ENCODE measurements around the gene NKX1-2.

NKX1-2 gene

GRCh38 chr10:124473070-124473469, 23.2 kb upstream of the NKX1-2 start:
- H3K9me3 ChIP-seq (ENCODE audit: insufficient read depth, low read depth, low read length) = no peaks in the 10 kb centered on the region
- H3K27ac ChIP-seq (ENCODE audit: low read length) = no peak overlapping the region
- no peak overlapping the region for H3K4me3 ChIP-seq (ENCODE audit: low read length)
- H3K4me1 ChIP-seq (ENCODE audit: insufficient read depth, low read length) = peaks cover 29% of the 10 kb centered on the region
- no peaks in the 10 kb centered on the region for H3K27me3 ChIP-seq (ENCODE audit: insufficient read depth, low read length)
- no peak overlapping the region for H3K9ac ChIP-seq (ENCODE audit: low read depth, low read length)
- H3K36me3 ChIP-seq (ENCODE audit: insufficient read depth, low read depth, low read length) = no peaks in the 10 kb centered on the region

GRCh38 chr10:124472071-124472470, 22.2 kb upstream of the NKX1-2 start:
- Histone ChIP-seq H3K36me3 (ENCODE audit: insufficient read depth, low read depth, low read length) (no peaks in the 10 kb centered on the region), H3K27me3 (ENCODE audit: insufficient read depth, low read length) (no peaks in the 10 kb centered on the region), H3K9ac (ENCODE audit: low read depth, low read length) (no peak overlapping the region), H3K9me3 (ENCODE audit: insufficient read depth, low read depth, low read length) (no peaks in the 10 kb centered on the region), H3K4me3 (ENCODE audit: low read length) (no peak overlapping the region), H3K27ac (ENCODE audit: low read length) (no peak overlapping the region), H3K4me1 (ENCODE audit: insufficient read depth, low read length) (peaks cover 24% of the 10 kb centered on the region)

- Histone ChIP-seq H3K4me1 (ENCODE audit: insufficient read depth, low read length) (peaks cover 30% of the 10 kb centered on the region), H3K27me3 (ENCODE audit: insufficient read depth, low read length) (no peaks in the 10 kb centered on the region), H3K4me3 (ENCODE audit: low read length) (peak overlapping the region; percentile 55; the same call in 1 of the 2 replicates), H3K9ac (ENCODE audit: low read depth, low read length) (peak overlapping the region; percentile 63; the same call in 1 of the 2 replicates), H3K9me3 (ENCODE audit: insufficient read depth, low read depth, low read length) (no peaks in the 10 kb centered on the region), H3K27ac (ENCODE audit: low read length) (peak overlapping the region; percentile 80), H3K36me3 (ENCODE audit: insufficient read depth, low read depth, low read length) (no peaks in the 10 kb centered on the region)
Measured at GRCh38 chr10:124470544-124471434, 21.0 kb upstream of the NKX1-2 start.

GRCh38 chr10:124469956-124470484, 20.2 kb upstream of the NKX1-2 start:
- peak overlapping the region; percentile 55; the same call in 1 of the 2 replicates for H3K4me3 ChIP-seq (ENCODE audit: low read length)
- H3K36me3 ChIP-seq (ENCODE audit: insufficient read depth, low read depth, low read length) = no peaks in the 10 kb centered on the region
- peak overlapping the region; percentile 80 for H3K27ac ChIP-seq (ENCODE audit: low read length)
- H3K4me1 ChIP-seq (ENCODE audit: insufficient read depth, low read length) = peaks cover 37% of the 10 kb centered on the region
- peak overlapping the region; percentile 63; the same call in 1 of the 2 replicates for H3K9ac ChIP-seq (ENCODE audit: low read depth, low read length)
- no peaks in the 10 kb centered on the region for H3K27me3 ChIP-seq (ENCODE audit: insufficient read depth, low read length)
- H3K9me3 ChIP-seq (ENCODE audit: insufficient read depth, low read depth, low read length) = no peaks in the 10 kb centered on the region

GRCh38 chr10:124468624-124469023, 18.8 kb upstream of the NKX1-2 start:
- no peaks in the 10 kb centered on the region for H3K27me3 ChIP-seq (ENCODE audit: insufficient read depth, low read length)
- no peaks in the 10 kb centered on the region for H3K36me3 ChIP-seq (ENCODE audit: insufficient read depth, low read depth, low read length)
- H3K4me3 ChIP-seq (ENCODE audit: low read length) = no peak overlapping the region
- H3K9me3 ChIP-seq (ENCODE audit: insufficient read depth, low read depth, low read length) = no peaks in the 10 kb centered on the region
- peaks cover 38% of the 10 kb centered on the region for H3K4me1 ChIP-seq (ENCODE audit: insufficient read depth, low read length)
- no peak overlapping the region for H3K27ac ChIP-seq (ENCODE audit: low read length)
- no peak overlapping the region; the same call in 1 of the 2 replicates for H3K9ac ChIP-seq (ENCODE audit: low read depth, low read length)

- Histone ChIP-seq H3K9ac (ENCODE audit: low read depth, low read length) (no peak overlapping the region), H3K4me1 (ENCODE audit: insufficient read depth, low read length) (peaks cover 38% of the 10 kb centered on the region), H3K27me3 (ENCODE audit: insufficient read depth, low read length) (no peaks in the 10 kb centered on the region), H3K27ac (ENCODE audit: low read length) (no peak overlapping the region), H3K36me3 (ENCODE audit: insufficient read depth, low read depth, low read length) (no peaks in the 10 kb centered on the region), H3K4me3 (ENCODE audit: low read length) (no peak overlapping the region), H3K9me3 (ENCODE audit: insufficient read depth, low read depth, low read length) (no peaks in the 10 kb centered on the region)
Measured at GRCh38 chr10:124467165-124467564, 17.3 kb upstream of the NKX1-2 start.

- peak overlapping the region; percentile 22 for H3K27ac ChIP-seq (ENCODE audit: low read length)
- H3K9ac ChIP-seq (ENCODE audit: low read depth, low read length) = peak overlapping the region; percentile 10; the same call in 1 of the 2 replicates
- no peaks in the 10 kb centered on the region for H3K9me3 ChIP-seq (ENCODE audit: insufficient read depth, low read depth, low read length)
- peaks cover 36% of the 10 kb centered on the region for H3K4me1 ChIP-seq (ENCODE audit: insufficient read depth, low read length)
- H3K36me3 ChIP-seq (ENCODE audit: insufficient read depth, low read depth, low read length) = no peaks in the 10 kb centered on the region
- peak overlapping the region; percentile 43; the same call in 1 of the 2 replicates for H3K4me3 ChIP-seq (ENCODE audit: low read length)
- H3K27me3 ChIP-seq (ENCODE audit: insufficient read depth, low read length) = no peaks in the 10 kb centered on the region
Measured at GRCh38 chr10:124465777-124466488, 16.1 kb upstream of the NKX1-2 start.

GRCh38 chr10:124465003-124465776, 15.4 kb upstream of the NKX1-2 start:
- peak overlapping the region; percentile 10; the same call in 1 of the 2 replicates for H3K9ac ChIP-seq (ENCODE audit: low read depth, low read length)
- H3K27me3 ChIP-seq (ENCODE audit: insufficient read depth, low read length) = no peaks in the 10 kb centered on the region
- peak overlapping the region; percentile 43; the same call in 1 of the 2 replicates for H3K4me3 ChIP-seq (ENCODE audit: low read length)
- peaks cover 29% of the 10 kb centered on the region for H3K4me1 ChIP-seq (ENCODE audit: insufficient read depth, low read length)
- peak overlapping the region; percentile 22 for H3K27ac ChIP-seq (ENCODE audit: low read length)
- no peaks in the 10 kb centered on the region for H3K9me3 ChIP-seq (ENCODE audit: insufficient read depth, low read depth, low read length)
- no peaks in the 10 kb centered on the region for H3K36me3 ChIP-seq (ENCODE audit: insufficient read depth, low read depth, low read length)

GRCh38 chr10:124464028-124464965, 14.5 kb upstream of the NKX1-2 start:
- H3K4me1 ChIP-seq (ENCODE audit: insufficient read depth, low read length) = peaks cover 26% of the 10 kb centered on the region
- H3K9me3 ChIP-seq (ENCODE audit: insufficient read depth, low read depth, low read length) = no peaks in the 10 kb centered on the region
- no peaks in the 10 kb centered on the region for H3K36me3 ChIP-seq (ENCODE audit: insufficient read depth, low read depth, low read length)
- H3K27me3 ChIP-seq (ENCODE audit: insufficient read depth, low read length) = no peaks in the 10 kb centered on the region
- no peak overlapping the region for H3K27ac ChIP-seq (ENCODE audit: low read length)
- H3K9ac ChIP-seq (ENCODE audit: low read depth, low read length) = no peak overlapping the region
- no peak overlapping the region for H3K4me3 ChIP-seq (ENCODE audit: low read length)

GRCh38 chr10:124462348-124462695, 12.5 kb upstream of the NKX1-2 start:
- H3K9ac ChIP-seq (ENCODE audit: low read depth, low read length) = peak overlapping the region; percentile 58; the same call in 1 of the 2 replicates
- no peaks in the 10 kb centered on the region for H3K9me3 ChIP-seq (ENCODE audit: insufficient read depth, low read depth, low read length)
- peaks cover 22% of the 10 kb centered on the region for H3K4me1 ChIP-seq (ENCODE audit: insufficient read depth, low read length)
- H3K27me3 ChIP-seq (ENCODE audit: insufficient read depth, low read length) = 0 out of 2 replicates have a peak, but pooled peaks cover 6% of the 10 kb centered on the region
- no peaks in the 10 kb centered on the region for H3K36me3 ChIP-seq (ENCODE audit: insufficient read depth, low read depth, low read length)
- H3K4me3 ChIP-seq (ENCODE audit: low read length) = peak overlapping the region; percentile 71; the same call in 1 of the 2 replicates
- H3K27ac ChIP-seq (ENCODE audit: low read length) = no peak overlapping the region
